Inferior parietal cortex (tissue), 1 donor: Measurements from ENCODE around the gene CDKAL1.

Experiments used
- DNase-seq: peaks from one replicate; pipeline ENCODE4 v3.0.0-alpha.2; 2016; ENCODE audit errors: extremely low spot score

Gene CDKAL1

DNA sequence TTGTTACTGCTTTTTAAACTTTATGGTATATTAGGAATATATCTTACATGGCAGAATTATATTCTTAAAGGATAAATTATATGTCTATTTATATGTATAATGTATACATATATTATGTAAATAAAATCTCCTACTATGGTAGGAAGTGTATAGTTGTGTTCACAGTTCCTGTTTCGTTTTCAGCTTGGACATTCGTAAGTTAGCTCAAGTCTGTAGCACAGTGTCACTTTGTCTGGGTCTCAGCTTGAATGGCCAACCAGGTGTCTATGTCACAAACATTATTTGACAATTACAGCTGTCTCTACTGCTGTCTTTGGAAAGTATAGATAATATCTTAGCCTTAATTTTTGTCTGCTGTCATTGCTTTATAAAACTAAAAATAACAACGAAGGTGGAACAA lies 303.9 kb downstream of the CDKAL1 start:
- DNase-seq: no peak

DNA sequence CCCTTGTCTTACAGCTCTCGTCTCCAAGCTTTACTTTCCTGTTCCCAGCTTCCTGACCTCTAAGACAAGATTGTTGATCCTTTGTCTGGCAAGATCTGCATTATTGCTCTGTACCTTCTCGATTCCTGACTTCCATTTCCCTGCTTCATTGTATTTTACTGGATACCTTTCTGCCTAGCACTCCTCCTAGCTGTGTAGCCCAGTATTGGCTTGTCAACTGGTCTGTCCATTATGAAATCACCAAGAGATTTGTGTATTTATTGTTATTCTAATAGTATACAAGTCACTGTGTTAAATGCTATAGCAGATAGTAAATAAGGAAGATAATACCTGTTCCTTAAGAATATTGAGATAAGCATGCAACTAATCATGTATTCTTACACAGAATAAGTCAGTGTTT lies 305.4 kb downstream of the CDKAL1 start:
- no peak for DNase-seq

DNA sequence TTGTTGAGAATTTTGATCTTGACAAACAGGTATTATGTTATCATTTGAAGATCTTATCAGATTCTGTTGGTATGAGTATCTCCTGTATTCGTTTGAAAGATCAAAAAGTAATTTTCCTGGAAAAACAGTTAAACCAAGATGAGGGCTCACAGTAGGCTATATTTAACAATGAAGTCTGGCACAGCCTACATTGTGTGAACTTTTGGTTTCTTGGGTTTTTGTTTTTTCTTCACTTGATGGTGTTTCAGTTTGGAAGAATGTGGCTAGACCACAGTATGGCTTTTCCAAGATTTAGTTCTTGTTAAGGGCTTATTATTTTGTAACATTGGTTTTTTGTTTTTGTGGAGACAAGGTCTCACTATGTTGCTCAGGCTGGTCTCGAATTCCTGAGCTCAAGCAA lies 306.4 kb downstream of the CDKAL1 start:
- no peak for DNase-seq

DNA sequence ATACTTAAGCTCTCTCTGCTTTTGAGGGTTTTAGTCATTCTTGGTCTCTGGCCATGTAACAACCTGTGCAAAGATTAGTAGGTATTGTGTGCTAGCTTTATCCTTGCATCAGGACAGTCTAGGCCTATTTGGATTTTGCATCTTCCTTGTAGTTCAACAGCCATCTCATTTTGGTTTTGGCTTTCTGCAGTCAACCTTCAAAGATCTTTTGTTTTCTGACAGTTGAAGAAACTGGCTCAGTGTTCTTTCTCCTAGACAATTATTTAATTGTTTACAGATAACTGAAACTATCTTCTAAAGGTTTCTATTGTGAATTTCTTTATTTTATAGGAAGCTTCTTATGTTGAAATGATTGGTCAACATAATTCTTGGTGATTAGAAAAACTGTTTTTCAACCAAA lies 307.5 kb downstream of the CDKAL1 start:
- peak; percentile 30 for DNase-seq

DNA sequence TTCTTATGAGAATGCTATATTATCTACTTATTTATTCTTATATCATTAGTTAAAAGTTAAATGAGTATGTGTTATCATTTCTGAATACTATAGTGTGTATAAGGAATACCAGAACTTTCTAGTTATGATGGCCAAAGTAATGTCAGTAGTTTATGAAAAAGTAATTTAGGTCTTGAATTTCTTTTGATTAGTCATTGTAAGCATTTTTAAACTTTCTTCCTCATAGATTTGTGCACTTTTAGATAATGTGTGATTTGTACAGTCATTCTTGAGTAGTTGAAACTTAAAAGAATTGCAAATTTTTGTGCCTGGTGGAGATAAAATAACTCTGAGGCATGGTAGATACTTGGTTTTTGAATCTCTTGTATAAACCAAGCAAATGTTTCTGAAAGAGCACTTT lies 311.3 kb downstream of the CDKAL1 start:
- no peak for DNase-seq

DNA sequence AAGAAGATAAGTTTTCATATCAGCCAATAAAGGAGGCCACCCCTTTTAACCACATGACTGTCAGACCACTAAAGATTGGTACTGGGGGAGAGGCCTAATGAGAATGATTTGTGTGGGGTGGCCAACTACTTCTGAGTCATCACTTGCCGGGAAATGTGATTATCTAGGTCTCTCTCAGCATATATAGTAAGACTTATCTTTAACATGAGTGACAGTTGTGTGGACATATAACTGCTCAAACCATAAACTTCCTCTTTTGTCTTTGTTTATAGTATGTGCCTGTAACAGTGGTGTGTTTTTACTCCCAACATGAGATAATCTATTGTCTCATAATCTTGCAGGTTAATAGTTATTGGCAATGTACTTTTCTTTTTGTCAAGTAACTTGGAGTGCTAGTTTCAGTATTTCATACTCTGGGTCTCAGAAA lies 312.4 kb downstream of the CDKAL1 start:
- no peak for DNase-seq

DNA sequence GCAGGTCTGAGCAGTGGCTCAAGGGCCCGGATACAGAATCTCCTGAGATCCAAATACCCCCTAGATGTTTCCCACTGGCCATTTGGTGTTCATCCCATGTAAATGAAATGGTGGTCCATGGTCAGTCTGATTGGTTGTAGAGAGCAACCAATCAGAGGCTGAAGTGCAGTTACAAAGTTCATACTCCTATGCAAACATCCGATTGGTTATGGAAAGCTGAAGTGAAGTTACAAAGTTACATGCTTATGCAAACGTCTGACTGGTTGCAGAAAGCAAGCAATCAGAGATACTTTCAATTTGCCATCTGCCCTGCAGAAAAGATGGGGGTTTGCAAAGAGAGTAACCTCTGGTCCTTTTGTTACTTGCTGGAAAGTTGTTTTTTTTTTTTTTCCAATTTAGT lies 313.6 kb downstream of the CDKAL1 start:
- DNase-seq: no peak

DNA sequence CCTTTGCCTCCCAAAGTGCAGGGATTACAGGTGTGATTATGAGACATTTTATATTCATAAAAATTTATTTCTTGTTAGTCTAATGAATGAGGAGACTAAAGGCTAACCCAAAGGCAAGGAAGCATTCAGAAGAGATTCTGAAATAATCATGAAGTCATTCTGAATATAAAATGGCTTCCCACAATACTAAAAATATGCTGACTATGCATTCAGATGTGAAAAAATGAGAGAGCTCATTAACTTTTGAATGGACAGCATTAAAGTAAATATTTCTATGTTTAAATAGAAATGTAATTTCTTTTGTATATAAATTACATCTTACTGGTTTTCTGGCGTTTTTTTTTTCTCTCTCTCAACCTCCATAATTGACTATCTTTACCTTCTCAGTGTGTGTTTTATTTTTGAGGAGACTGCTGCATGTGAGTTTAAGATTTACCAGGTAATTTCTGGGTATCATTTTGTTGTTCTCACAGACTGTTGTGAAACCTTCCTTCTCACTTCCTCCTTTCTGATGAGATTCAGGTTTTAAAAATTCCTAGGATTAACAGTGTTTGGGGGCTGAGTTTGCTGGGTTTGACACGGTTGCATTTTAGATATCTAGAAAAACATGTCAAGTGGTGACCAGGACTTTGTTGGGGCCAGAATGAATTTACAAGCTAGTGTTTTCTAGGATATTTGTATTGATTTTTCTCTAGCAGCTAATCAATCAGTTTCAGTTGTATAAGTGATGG lies 316.6 kb downstream of the CDKAL1 start:
- no peak for DNase-seq

DNA sequence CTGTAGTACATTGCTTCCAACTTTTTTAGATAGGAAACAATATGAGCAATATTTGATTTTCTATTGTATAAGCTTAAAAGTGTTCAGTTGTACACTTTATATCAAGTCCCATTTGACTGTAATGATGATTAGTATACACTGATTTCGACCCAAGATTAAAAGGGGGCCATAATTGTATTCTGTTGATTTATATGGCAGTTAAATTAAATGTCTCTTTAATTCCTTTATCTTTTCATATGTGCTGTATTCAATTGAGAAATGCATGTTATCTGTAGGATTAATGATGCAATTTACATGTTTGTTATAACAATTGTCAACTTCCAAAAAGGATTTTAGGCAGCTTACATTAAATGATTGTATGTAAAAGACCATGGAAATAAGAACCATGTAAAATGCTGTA lies 317.5 kb downstream of the CDKAL1 start:
- DNase-seq: no peak

DNA sequence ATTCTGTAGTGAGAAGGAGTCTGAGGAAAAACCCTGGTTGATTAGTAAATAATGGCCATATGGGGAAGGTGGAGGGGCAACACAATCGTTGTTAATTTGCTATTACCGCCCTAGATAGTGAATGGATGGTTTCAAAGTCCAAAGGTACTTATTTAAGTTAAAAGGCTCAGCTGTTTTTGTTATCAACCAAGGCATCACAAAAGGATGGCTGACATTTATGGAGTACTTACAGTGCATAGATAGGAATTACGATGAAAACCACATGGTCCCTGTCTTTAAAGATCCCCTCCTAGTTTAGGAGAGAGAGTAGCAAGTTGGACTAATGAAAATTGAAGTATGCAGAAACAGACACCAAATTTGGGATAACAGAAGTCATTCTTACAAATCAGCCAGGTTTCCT lies 319.6 kb downstream of the CDKAL1 start:
- DNase-seq: no peak

DNA sequence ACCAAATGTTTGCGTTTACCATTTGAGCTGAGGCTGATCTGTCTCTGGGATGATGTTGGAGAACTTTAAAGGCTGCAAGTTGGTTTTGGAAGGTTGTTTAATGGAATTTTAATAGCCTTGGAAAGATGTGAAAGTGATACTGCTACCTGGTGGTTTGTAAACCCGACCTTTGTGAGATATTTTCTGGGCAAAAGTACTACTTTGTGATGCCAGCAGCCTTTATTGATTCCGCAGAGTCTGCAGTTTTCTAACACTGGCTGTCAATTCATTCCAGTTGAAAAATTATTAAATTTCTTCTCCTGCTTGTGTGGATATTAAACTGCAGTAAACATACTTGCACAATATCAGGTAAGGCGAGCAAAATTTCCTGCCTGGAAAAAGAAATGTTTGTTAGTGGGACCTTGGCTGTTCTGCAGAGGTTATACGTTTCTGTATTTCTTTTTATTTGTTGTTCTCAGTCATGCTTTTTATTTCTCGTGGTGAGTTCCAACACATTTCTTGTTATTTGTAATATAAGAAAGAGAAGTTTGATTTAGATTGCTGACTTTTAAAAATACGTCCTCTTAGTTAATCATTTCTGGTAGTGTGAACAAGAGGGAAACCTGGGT lies 322.5 kb downstream of the CDKAL1 start:
- DNase-seq: no peak

DNA sequence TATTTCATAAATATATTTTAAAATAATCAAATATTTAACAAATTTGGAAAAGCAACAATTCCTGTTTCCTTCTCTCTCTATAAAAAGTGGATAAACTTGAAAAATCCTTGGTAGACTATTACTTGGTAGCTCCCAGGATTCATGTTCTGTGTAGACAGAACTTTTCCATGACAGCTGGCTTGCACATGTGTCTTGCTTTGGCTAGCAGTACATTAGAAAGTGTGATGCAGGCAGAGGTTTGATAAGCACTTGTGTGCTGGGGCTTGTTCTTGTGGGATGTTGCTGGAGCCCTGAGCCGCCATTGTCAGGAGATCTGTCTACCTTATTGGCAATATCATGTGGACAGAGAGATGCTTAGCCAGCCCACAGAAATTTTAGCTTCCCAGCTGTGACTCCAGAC lies 327.2 kb downstream of the CDKAL1 start:
- no peak for DNase-seq

DNA sequence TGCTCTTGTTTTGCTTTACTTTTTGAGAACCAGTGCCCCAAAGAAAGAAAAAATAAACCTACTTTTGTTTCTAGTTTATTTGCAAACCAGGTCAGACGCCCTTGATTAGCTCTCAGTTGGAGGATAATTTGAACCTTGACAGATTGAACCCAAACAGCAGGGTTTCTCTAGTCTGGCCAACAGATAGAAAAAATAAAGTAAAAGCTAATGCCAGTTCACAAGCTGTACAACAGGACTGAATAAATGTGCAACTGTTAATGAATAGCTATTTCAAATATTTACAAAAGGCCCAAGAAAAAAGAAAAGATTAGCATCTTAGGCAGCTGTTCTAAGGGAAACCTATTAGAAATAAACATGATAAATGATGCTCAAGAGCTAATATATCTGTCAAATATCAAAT lies 331.8 kb downstream of the CDKAL1 start:
- no peak for DNase-seq

DNA sequence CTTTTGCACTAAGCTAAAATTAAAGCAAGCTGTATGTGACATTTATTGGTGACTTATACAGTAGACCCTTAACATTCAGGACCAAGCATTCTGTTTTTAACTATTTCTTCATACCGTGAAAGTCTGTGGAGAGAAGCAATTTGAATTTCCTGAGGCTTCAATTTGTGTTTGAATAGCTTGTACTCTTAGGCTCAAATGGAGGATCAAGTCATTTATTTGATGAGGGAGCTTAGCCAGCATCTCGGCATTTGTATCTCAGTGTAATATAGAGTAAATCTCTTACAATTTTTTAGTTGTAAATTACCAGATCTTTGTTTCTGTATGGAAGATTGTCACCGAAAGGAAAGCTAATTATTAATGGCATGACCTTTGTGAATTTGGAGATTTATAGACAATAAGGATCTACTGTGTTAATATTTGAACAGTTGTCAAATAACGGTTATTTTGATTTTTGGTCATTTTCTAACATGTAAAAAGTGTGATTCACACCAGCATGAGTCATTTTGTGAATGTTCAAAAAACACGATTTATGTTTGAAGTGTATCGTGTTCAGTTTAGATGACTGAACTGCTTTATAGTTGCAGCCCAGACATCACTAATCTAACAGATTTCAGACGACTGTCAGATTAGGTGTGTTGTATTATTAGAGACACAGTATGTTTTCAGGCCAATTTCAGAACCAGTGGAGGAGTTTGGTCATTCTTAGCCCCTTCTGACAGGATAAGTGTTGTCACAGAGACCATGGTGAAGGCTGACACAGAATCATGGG lies 332.9 kb downstream of the CDKAL1 start:
- DNase-seq: no peak

DNA sequence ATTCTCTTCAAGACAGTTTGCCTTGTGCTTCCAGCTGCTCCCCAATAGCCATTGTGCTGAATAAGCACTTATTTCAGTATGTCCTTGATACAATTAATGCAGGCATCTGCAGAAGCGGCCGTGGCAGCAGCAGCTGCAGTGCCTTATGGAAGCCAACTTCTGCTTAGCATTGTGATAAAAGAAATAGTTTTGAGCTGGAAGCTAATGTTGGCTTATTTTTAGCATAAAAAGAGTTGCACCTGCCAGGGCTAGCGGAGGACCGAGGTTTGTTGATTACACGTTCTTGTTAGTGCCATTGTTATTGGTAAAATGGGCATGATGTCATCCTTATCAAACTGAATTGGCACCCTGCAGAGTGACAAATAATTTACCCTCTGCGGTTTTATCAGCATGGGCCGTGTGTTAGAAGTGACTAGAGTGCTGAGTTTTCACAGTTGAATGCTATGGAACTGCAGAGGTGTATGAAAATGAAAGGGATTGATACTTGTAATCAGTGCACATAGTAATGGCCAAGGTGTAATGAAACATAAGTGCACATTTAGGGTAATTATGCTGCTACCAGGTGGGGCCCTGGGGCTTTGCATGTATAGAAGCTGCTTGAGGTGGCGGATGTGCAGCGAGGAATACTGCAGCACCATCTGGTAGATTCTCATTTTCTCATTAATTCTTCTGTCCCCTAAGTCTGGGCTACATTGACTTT lies 334.3 kb downstream of the CDKAL1 start:
- no peak for DNase-seq

DNA sequence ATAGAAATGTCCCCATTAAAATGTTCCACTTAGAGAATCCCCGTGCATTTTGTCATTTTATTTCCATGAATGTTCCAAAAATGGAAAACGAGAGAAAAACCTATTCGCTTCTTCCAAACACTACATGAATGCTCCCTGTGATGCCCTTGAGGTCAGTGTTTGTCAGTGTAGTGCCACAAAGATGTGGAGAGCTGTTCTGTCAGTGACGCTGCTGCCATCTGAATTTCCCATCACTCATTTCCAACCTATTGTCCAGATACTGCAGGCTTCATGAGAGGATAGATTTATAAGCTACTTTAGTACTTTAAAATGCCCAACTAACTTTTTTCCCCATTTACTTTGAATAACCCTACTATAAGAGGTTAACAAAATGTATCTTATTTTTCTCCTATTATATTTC lies 335.8 kb downstream of the CDKAL1 start:
- no peak for DNase-seq

DNA sequence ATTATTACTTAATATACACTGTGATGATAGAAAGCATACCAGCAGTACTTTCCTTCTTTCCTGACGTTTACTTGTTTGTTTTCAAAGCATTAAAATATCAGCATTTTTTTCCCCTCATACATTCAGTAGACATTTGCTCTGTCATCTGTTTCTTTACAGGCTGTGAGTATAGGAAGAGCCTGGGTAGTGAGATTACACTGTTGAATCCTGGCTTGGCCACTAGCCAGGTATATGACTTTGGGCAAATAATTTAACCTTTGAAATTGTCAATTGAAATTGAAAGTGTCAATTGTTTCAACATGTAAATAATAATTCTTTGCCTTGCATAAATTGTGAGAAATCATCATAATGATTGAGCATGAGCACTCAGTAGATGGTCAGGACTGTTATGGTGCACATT lies 336.2 kb downstream of the CDKAL1 start:
- no peak for DNase-seq

DNA sequence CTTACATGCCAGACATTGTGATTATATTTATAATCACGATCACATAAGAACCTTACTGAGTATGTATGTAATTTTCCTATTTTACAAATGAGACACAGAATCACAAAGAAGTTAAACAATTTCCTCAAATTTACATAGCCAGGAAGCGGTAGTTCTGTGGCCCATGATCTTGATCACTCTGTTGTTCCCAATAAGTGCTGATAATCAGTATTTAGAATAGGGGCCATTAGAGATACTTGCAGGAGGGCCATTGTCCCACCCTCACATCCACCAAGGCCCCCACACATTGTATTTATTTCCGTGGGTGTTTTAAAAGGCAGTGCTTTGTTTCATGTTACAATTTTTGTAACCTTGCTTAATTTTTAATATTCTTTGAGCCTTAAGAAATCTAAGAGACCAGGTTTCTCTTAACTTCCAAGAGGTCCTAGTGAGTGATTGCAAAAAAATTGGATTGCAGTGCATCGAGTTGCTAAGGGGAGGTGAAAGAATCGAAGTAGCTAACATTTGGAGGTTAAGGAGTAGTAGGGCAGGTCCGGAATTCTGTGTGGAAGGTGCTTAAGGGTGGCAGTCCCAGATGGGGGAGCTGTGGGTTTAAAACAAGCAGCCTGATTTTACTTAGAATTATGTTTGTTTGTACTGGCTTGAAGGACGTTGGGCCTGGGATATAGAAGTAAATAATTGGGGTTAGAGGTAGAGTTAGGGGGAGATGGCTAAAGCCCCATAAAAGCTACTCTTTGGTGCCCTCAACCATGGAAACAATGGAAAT lies 339.4 kb downstream of the CDKAL1 start:
- DNase-seq: no peak

DNA sequence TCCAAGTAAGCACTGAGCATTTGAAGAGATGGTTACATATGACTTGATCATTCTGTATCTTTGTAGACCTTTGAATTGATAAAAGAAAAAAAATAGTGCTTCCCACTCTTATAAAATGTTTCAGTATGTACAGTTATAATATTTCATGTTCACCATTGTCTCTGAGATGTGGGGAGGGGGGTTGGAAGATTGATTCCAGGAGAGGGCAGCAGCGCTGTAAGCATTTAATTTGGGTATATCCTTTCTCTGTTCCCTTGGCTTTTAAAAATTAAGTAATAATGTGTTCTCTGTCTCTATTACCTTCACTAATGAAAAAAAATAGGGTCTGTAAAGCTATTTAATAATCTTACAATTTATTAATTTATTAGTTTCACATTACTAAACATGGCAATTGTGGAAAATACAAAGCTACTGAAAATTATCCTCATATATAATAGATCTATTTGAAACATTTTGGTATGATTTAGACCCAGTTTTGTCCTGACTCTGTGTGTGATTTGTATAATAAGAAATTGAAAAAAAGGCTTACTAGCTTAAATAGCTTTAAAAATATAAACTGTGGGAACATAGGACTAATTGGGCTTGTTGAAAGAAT lies 341.2 kb downstream of the CDKAL1 start:
- no peak for DNase-seq

DNA sequence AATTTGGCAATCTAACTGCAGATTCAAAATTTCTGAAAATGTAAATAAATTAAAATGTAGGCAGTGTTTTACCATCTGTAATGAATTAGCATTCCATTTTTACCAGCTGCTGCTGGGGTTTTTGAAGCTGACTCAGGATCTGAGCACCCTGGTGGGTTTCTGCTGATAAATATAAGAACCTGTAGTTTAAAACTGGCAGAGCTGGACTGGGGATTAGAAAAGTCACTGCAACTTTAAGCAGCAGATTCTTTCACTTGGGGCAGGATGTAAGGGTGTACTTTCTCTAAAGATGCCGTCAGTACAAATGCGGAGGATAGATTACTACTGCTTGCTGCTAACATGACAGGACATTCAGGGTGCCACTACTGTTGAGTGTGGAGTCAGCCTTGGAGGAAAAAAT lies 341.8 kb downstream of the CDKAL1 start:
- no peak for DNase-seq

DNA sequence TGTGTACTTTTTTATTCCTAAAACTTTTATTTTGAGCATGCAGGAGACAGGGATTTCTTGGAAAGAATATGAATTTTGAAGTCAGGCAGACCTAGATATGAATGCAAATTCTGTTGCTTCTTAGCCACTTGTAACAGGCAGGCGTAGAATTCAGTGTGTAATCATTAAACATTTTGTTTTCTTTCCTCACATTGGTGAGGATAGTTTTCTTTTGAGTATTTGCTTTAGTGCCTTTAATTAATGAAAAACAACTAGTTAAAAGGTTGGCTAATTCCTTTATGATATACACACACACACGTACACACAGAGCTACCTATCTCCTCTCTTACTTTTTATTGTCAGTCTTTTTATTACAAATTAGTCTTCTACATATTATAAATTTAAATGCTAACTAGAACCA lies 342.3 kb downstream of the CDKAL1 start:
- DNase-seq: no peak
